Stomach (tissue), 9 donors: Measurements from ENCODE around the gene NAT10. TPM values are rescaled to one million over a fixed set of nuclear protein-coding genes. Genes with fewer than 3 reads are reported as not detected.

Experiments used
- DNase-seq, 2 donors: peaks; one replicate each; pipeline versions ENCODE4 v3.0.0 to v3.0.0-alpha.2; 2013 to 2019
- H3K27ac ChIP-seq, 5 donors: fragments of 200-600 bp in 4 of 5; sonication (generic) in 4 of 5; one replicate each; pipeline ENCODE4 v1.5.1; 2013 to 2019; ENCODE audit warnings: mild to moderate bottlenecking in 1 of 5, moderate library complexity in 1 of 5
- H3K27me3 ChIP-seq, 3 donors: fragments of 200-600 bp; sonication (generic); one replicate each; pipeline ENCODE4 v1.5.1; 2017 to 2019; ENCODE audit warnings: mixed run types in 1 of 3
- H3K36me3 ChIP-seq, 4 donors: fragments of 200-600 bp; sonication (generic); 1 replicate in 3 of 4; 2 replicates in 1 of 4; pipeline ENCODE4 v1.5.1; 2016 to 2019
- H3K4me1 ChIP-seq, 4 donors: fragments of 200-600 bp; sonication (generic); one replicate each; pipeline ENCODE4 v1.5.1; 2016 to 2019
- H3K4me3 ChIP-seq, 4 donors: fragments of 200-600 bp; sonication (generic) in 3 of 4; one replicate each; pipeline ENCODE4 v1.5.1; 2016 to 2019; ENCODE audit warnings: mild to moderate bottlenecking in 1 of 4
- H3K9me3 ChIP-seq, 4 donors: fragments of 200-600 bp; sonication (generic); one replicate each; pipeline ENCODE4 v1.5.1; 2016 to 2019
- EP300 ChIP-seq: sonication (generic); formaldehyde crosslinking; IDR thresholded peaks from one replicate; pipeline ENCODE4 v1.6.1; 2017; ENCODE audit warnings: antibody characterized with exemption
- POLR2A ChIP-seq, 4 donors: fragments of 450-650 bp; IDR thresholded peaks; one replicate each; pipeline ENCODE4 v1.6.1; 2016; ENCODE audit warnings: antibody characterized with exemption in 4 of 4, control low read depth in 2 of 4, mild to moderate bottlenecking in 1 of 4, moderate library complexity in 1 of 4
- POLR2AphosphoS5 ChIP-seq, 3 donors: sonication (generic); formaldehyde crosslinking; IDR thresholded peaks; one replicate each; pipeline ENCODE4 v1.6.1; 2016; ENCODE audit warnings: antibody characterized with exemption in 3 of 3
- WGBS, 5 donors: extraction: QIAGEN DNeasy Blood & Tissue Kit in 3 of 5; methylation state at CpG; one replicate each; pipeline versions ENCODE4 v1.1.5 to v1.1.7; 2013 to 2018; 5-methylcytosine and 5-hydroxymethylcytosine counted together
- intact Hi-C: fragments of 100-400 bp; cut with DNase I; formaldehyde crosslinking; loops from one replicate; pipeline ENCODE4 v1.15.1; 2023; ENCODE audit warnings: low total_unique reads
- polyA plus RNA-seq, 3 donors: library from polyadenylated mRNA; stranded (reverse); fragments of 200-250 nt; gene quantifications; one replicate each; pipeline ENCODE4 v1.2.3, GENCODE V29; 2013
- total RNA-seq, 5 donors: library from RNA; depleted of rRNA; stranded (reverse); fragments of >200 nt; gene quantifications; one replicate each; pipeline versions ENCODE4 v1.1.0 to v1.2.3, GENCODE V29; 2014 to 2016
- TF ChIP-seq, protein P1 (sequence below), 7 experiments: fragments of 450-650 bp in 4 of 7; fragments of 200-600 bp in 3 of 7; sonication (generic) in 3 of 7; IDR thresholded peaks; one replicate each; pipeline ENCODE4 v1.5.1; 2016 to 2019; ENCODE audit warnings: antibody characterized with exemption in 7 of 7, control low read depth in 2 of 7, mild to moderate bottlenecking in 1 of 7
- donor health status: healthy with polysubstance abuse.
- donor health status: Bipolar disorder and iron deficiency.
- donor health status: healthy.

The NAT10 gene
- total and polyA plus RNA-seq, 8 donors = 13.0 to 245 (median 25.2) TPM

DNA sequence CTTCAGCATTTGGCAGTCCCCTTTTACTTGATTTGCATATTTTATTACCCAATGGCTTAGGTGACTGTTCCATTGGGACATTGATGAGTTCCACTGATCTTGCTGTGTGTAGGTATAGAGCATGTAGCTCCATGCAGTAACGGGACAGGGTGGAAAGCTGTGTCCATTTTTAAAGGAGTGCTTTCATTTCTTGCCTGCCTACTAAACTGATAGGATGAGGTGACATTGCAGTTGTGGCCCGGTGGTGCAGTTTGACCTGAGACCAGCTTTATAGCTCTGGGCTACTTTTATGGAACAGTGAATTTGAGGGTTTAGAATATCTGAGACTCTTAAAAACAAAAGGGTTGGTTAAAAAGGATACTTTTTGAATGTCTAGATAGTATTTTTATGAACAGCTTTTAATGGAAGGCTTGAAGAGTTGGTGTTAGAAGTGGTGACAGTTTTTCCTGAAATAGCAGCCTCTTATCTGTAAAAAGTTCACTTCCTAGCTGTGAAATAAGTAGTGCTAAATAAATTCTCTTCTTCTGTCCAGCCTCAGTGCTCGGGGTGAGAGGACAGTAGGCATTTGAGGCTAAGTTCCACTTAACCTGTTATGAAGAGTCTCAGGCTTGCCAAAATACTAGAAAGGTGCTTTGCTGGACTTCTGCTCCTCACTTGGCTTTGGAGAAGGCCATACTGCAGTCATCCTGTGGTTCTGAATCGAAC lies 27.0 kb downstream of the NAT10 start:
- Histone ChIP-seq H3K9me3 (no peaks in the 10 kb centered on the region), H3K36me3 (peaks cover 69 to 100% (median 97%) of the 10 kb centered on the region in 4 donors), H3K27me3 (no peaks in the 10 kb centered on the region), H3K27ac (no peak overlapping the region), H3K4me3 (no peak overlapping the region), H3K4me1 (no peaks in the 10 kb centered on the region)
- 92 to 96% (median 94%) methylated on average over 4 of the region's 4 CpGs for WGBS, 5 donors
- intact Hi-C loops = no loop called here
- TF ChIP-seq POLR2AphosphoS5 (IDR thresholded peaks at IDR 0.05) (no peak), POLR2A (IDR thresholded peaks at IDR 0.05) (no peak), EP300 (no peak)
- TF ChIP-seq, protein P1, sequence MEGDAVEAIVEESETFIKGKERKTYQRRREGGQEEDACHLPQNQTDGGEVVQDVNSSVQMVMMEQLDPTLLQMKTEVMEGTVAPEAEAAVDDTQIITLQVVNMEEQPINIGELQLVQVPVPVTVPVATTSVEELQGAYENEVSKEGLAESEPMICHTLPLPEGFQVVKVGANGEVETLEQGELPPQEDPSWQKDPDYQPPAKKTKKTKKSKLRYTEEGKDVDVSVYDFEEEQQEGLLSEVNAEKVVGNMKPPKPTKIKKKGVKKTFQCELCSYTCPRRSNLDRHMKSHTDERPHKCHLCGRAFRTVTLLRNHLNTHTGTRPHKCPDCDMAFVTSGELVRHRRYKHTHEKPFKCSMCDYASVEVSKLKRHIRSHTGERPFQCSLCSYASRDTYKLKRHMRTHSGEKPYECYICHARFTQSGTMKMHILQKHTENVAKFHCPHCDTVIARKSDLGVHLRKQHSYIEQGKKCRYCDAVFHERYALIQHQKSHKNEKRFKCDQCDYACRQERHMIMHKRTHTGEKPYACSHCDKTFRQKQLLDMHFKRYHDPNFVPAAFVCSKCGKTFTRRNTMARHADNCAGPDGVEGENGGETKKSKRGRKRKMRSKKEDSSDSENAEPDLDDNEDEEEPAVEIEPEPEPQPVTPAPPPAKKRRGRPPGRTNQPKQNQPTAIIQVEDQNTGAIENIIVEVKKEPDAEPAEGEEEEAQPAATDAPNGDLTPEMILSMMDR (IDR thresholded peaks at IDR 0.05) = no peak
- DNase-seq = no peak

DNA sequence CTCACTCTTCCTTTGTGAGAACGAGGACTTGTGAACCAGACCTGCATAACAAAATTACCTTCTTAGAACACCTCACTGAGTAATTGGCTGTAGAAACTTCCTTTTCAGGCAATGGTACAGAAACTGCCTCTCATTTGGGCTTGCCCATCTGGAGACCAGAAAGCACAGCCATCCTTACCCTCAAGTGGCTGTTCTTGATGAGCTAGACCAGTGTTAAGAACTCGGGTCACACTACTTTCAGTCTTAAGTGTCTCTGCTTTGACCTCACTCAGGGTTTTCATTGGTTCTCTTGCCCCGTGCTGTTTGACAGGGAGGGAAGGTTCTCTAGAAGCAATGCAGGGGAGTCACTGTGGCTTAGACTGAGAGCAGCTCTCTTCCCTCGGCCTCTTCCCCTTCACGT lies 29.3 kb downstream of the NAT10 start:
- Histone ChIP-seq H3K9me3 (no peaks in the 10 kb centered on the region), H3K4me3 (no peak overlapping the region), H3K27ac (no peak overlapping the region), H3K36me3 (peaks cover 79 to 100% (median 99%) of the 10 kb centered on the region in 4 donors), H3K4me1 (no peaks in the 10 kb centered on the region), H3K27me3 (no peaks in the 10 kb centered on the region)
- no peak for DNase-seq
- intact Hi-C loops = no loop called here
- TF ChIP-seq POLR2A (IDR thresholded peaks at IDR 0.05) = no peak
- TF ChIP-seq EP300 = no peak
- TF ChIP-seq, protein P1 (IDR thresholded peaks at IDR 0.05) = no peak
- no peak for TF ChIP-seq POLR2AphosphoS5 (IDR thresholded peaks at IDR 0.05)
- WGBS, 5 donors = 84 to 96% (median 88%) methylated on average over 5 of the region's 5 CpGs

- Histone ChIP-seq H3K27me3 (no peaks in the 10 kb centered on the region), H3K4me1 (no peaks in the 10 kb centered on the region), H3K27ac (no peak overlapping the region), H3K9me3 (no peaks in the 10 kb centered on the region), H3K4me3 (no peak overlapping the region), H3K36me3 (peaks cover 84 to 100% (median 100%) of the 10 kb centered on the region in 4 donors)
- DNase-seq = no peak
- TF ChIP-seq, protein P1 (IDR thresholded peaks at IDR 0.05) = no peak
- TF ChIP-seq POLR2A (IDR thresholded peaks at IDR 0.05) (no peak), EP300 (no peak), POLR2AphosphoS5 (IDR thresholded peaks at IDR 0.05) (no peak)
- WGBS, 5 donors = 94 to 98% (median 97%) methylated on average over 3 of the region's 3 CpGs
- intact Hi-C loops = no loop called here
Observed at GRCh38 chr11:34135439-34135838, 30.0 kb downstream of the NAT10 start.

GRCh38 chr11:34136420-34136819 lies 31.0 kb downstream of the NAT10 start:
- Histone ChIP-seq H3K4me3 (no peak overlapping the region), H3K27me3 (no peaks in the 10 kb centered on the region), H3K36me3 (peaks cover 84 to 100% (median 100%) of the 10 kb centered on the region in 4 donors), H3K4me1 (no peaks in the 10 kb centered on the region), H3K9me3 (no peaks in the 10 kb centered on the region), H3K27ac (no peak overlapping the region)
- intact Hi-C loops = no loop called here
- 93 to 95% (median 95%) methylated on average over 8 of the region's 8 CpGs for WGBS, 5 donors
- TF ChIP-seq POLR2AphosphoS5 (IDR thresholded peaks at IDR 0.05) (no peak), POLR2A (IDR thresholded peaks at IDR 0.05) (no peak), EP300 (no peak)
- TF ChIP-seq, protein P1 (IDR thresholded peaks at IDR 0.05) = no peak
- DNase-seq = no peak
